GM23338 (cell line): Measurements from ENCODE around the gene CSF1R. TPM values are rescaled to one million over a fixed set of nuclear protein-coding genes. Genes with fewer than 3 reads are reported as not detected.
A peak's percentile ranks its signal among the peaks of the same experiment; 100 is the strongest.

Experiments
- ATAC-seq: fragments of 200-7000 bp; cut with Tn5 transposase; 3 replicates; pipeline ENCODE4 v1.9.1; 2020
- DNase-seq: peaks from one replicate; pipeline ENCODE4 v3.0.0-alpha.2; 2015; ENCODE audit warnings: low spot score
- H2AFZ ChIP-seq: fragments of 200-600 bp; sonication (generic); 2 replicates; pipeline ENCODE4 v1.8.0; 2016; ENCODE audit warnings: antibody characterized with exemption, mild to moderate bottlenecking, moderate library complexity
- H3F3A ChIP-seq: fragments of 200-600 bp; sonication (generic); replicated peaks from 2 replicates; pipeline ENCODE4 v1.8.0; 2017; ENCODE audit warnings: antibody characterized with exemption, mixed run types, low read depth
- H3K27ac ChIP-seq: fragments of 200-600 bp; sonication (generic); 2 replicates; pipeline ENCODE4 v1.6.1; 2016; ENCODE audit warnings: low read depth
- H3K27me3 ChIP-seq: fragments of 200-600 bp; sonication (generic); 2 replicates; pipeline ENCODE4 v1.8.0; 2016; ENCODE audit warnings: mild to moderate bottlenecking, mixed run types, moderate library complexity; ENCODE audit not compliant: insufficient read depth
- H3K36me3 ChIP-seq: fragments of 200-600 bp; sonication (generic); 2 replicates; pipeline ENCODE4 v1.8.0; 2016; ENCODE audit warnings: mild to moderate bottlenecking; ENCODE audit not compliant: insufficient read depth
- H3K4me1 ChIP-seq: fragments of 200-600 bp; sonication (generic); 2 replicates; pipeline ENCODE4 v1.8.0; 2016; ENCODE audit warnings: mild to moderate bottlenecking, moderate library complexity; ENCODE audit not compliant: insufficient read depth
- H3K4me2 ChIP-seq: fragments of 200-600 bp; sonication (generic); 2 replicates; pipeline ENCODE4 v1.7.1; 2017; ENCODE audit warnings: mixed run types
- H3K4me3 ChIP-seq: fragments of 200-600 bp; sonication (generic); 2 replicates; pipeline ENCODE4 v1.6.1; 2016; ENCODE audit warnings: mixed run types
- H3K79me2 ChIP-seq: fragments of 200-600 bp; sonication (generic); replicated peaks from 2 replicates; pipeline ENCODE4 v1.8.0; 2017; ENCODE audit warnings: mild to moderate bottlenecking; ENCODE audit not compliant: insufficient read depth
- H3K9me2 ChIP-seq: fragments of 200-600 bp; sonication (generic); 2 replicates; pipeline ENCODE4 v1.8.0; 2017; ENCODE audit not compliant: insufficient read depth
- H4K20me1 ChIP-seq: fragments of 200-600 bp; sonication (generic); replicated peaks from 2 replicates; pipeline ENCODE4 v1.8.0; 2017; ENCODE audit warnings: mild to moderate bottlenecking; ENCODE audit not compliant: insufficient read depth
- H3K27ac Mint-ChIP-seq: 2 replicates; pipeline ENCODE4 v1.8.0; 2020; ENCODE audit warnings: inconsistent platforms, mild to moderate bottlenecking, moderate library complexity, mixed read lengths
- H3K27me3 Mint-ChIP-seq: 3 replicates; pipeline ENCODE4 v1.8.0; 2022; ENCODE audit warnings: low read depth, mild to moderate bottlenecking, moderate library complexity, mixed read lengths, inconsistent platforms; ENCODE audit not compliant: insufficient read depth, poor library complexity
- H3K36me3 Mint-ChIP-seq: 3 replicates; pipeline ENCODE4 v1.8.0; 2021; ENCODE audit warnings: low read depth, mild to moderate bottlenecking, inconsistent platforms, moderate library complexity, mixed read lengths
- H3K4me1 Mint-ChIP-seq: 3 replicates; pipeline ENCODE4 v1.8.0; 2020; ENCODE audit warnings: mild to moderate bottlenecking, inconsistent platforms, mixed read lengths
- H3K4me3 Mint-ChIP-seq: 3 replicates; pipeline ENCODE4 v1.8.0; 2021; ENCODE audit warnings: moderate library complexity, mild to moderate bottlenecking, inconsistent platforms, mixed read lengths
- H3K9me3 Mint-ChIP-seq: 3 replicates; pipeline ENCODE4 v1.8.0; 2020; ENCODE audit warnings: moderate library complexity, mild to moderate bottlenecking, inconsistent platforms, mixed read lengths
- EZH2 ChIP-seq: fragments of 200-600 bp; sonication (generic); IDR thresholded peaks from one replicate; pipeline ENCODE4 v1.8.0; 2017; ENCODE audit warnings: antibody characterized with exemption, mild to moderate bottlenecking, low read depth; ENCODE audit not compliant: unreplicated experiment
- ZNF114 ChIP-seq: fragments of 250-450 bp; sonication (Bioruptor Pico); IDR thresholded peaks from 2 replicates; pipeline ENCODE4 v1.5.0; 2020; ENCODE audit warnings: mild to moderate bottlenecking, moderate library complexity
- polyA plus RNA-seq: library from polyadenylated mRNA; unstranded; fragments of >200 nt; fragmentation: Nextera tagmentation; extraction: Ambion mirVana; gene quantifications from 2 replicates; pipeline ENCODE4 v1.2.1, GENCODE V29; 2016
- total RNA-seq: library from RNA; depleted of rRNA; stranded (reverse); fragments of >200 nt; shearing (Covaris generic); gene quantifications from 2 replicates; pipeline ENCODE4 v1.2.3, GENCODE V29; 2014
- TF ChIP-seq, protein P1 (sequence below): fragments of 250-450 bp; sonication (Bioruptor Pico); IDR thresholded peaks from 2 replicates; pipeline ENCODE4 v1.5.0; 2020; ENCODE audit warnings: mild to moderate bottlenecking, moderate library complexity

Gene CSF1R
- total and polyA plus RNA-seq, 2 experiments from 2014 or later: 0.21 TPM; not detected in 1

DNA sequence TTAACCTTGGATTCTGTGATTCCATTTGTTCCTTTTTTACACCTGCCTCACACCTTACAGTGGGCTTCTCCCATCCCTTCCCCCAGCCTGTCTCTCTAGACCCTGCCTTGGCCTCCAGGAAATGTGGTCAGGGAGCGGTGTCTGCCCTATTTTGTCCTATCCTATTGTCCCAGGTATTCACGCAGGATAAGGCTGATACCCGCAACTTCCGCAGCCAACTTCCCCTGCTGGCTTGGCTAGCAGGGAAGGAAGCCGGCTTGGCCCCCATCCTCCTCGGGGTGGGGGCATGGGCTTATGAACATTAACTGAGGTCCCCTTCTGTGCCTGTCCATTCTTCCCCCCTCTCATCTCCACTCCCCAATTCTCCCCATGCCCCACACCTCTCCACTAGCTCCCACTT lies 3.5 kb downstream of the CSF1R start (continued):
- TF ChIP-seq, protein P1, sequence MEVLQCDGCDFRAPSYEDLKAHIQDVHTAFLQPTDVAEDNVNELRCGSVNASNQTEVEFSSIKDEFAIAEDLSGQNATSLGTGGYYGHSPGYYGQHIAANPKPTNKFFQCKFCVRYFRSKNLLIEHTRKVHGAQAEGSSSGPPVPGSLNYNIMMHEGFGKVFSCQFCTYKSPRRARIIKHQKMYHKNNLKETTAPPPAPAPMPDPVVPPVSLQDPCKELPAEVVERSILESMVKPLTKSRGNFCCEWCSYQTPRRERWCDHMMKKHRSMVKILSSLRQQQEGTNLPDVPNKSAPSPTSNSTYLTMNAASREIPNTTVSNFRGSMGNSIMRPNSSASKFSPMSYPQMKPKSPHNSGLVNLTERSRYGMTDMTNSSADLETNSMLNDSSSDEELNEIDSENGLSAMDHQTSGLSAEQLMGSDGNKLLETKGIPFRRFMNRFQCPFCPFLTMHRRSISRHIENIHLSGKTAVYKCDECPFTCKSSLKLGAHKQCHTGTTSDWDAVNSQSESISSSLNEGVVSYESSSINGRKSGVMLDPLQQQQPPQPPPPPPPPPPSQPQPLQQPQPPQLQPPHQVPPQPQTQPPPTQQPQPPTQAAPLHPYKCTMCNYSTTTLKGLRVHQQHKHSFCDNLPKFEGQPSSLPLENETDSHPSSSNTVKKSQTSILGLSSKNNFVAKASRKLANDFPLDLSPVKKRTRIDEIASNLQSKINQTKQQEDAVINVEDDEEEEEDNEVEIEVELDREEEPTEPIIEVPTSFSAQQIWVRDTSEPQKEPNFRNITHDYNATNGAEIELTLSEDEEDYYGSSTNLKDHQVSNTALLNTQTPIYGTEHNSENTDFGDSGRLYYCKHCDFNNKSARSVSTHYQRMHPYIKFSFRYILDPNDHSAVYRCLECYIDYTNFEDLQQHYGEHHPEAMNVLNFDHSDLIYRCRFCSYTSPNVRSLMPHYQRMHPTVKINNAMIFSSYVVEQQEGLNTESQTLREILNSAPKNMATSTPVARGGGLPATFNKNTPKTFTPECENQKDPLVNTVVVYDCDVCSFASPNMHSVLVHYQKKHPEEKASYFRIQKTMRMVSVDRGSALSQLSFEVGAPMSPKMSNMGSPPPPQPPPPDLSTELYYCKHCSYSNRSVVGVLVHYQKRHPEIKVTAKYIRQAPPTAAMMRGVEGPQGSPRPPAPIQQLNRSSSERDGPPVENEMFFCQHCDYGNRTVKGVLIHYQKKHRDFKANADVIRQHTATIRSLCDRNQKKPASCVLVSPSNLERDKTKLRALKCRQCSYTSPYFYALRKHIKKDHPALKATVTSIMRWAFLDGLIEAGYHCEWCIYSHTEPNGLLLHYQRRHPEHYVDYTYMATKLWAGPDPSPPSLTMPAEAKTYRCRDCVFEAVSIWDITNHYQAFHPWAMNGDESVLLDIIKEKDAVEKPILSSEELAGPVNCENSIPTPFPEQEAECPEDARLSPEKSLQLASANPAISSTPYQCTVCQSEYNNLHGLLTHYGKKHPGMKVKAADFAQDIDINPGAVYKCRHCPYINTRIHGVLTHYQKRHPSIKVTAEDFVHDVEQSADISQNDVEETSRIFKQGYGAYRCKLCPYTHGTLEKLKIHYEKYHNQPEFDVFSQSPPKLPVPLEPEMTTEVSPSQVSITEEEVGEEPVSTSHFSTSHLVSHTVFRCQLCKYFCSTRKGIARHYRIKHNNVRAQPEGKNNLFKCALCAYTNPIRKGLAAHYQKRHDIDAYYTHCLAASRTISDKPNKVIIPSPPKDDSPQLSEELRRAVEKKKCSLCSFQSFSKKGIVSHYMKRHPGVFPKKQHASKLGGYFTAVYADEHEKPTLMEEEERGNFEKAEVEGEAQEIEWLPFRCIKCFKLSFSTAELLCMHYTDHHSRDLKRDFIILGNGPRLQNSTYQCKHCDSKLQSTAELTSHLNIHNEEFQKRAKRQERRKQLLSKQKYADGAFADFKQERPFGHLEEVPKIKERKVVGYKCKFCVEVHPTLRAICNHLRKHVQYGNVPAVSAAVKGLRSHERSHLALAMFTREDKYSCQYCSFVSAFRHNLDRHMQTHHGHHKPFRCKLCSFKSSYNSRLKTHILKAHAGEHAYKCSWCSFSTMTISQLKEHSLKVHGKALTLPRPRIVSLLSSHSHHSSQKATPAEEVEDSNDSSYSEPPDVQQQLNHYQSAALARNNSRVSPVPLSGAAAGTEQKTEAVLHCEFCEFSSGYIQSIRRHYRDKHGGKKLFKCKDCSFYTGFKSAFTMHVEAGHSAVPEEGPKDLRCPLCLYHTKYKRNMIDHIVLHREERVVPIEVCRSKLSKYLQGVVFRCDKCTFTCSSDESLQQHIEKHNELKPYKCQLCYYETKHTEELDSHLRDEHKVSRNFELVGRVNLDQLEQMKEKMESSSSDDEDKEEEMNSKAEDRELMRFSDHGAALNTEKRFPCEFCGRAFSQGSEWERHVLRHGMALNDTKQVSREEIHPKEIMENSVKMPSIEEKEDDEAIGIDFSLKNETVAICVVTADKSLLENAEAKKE (CRISPR knock-in tag): no peak

GRCh38 chr5:150082374-150082773 lies 4.0 kb downstream of the CSF1R start:
- no peak for TF ChIP-seq EZH2
- TF ChIP-seq ZNF114 (CRISPR knock-in tag): no peak
- H3K4me3 ChIP-seq: no peak overlapping the region
- no peak overlapping the region for H3K4me3 Mint-ChIP-seq
- peaks cover 12% of the 10 kb centered on the region for H3K4me1 ChIP-seq
- H3K79me2 ChIP-seq: no peaks in the 10 kb centered on the region
- ATAC-seq (no peak; the same call in 2 of the 3 replicates), DNase-seq (no peak)
- H3K27me3 ChIP-seq: no peaks in the 10 kb centered on the region
- H3K9me2 ChIP-seq: no peaks in the 10 kb centered on the region
- peaks cover 8% of the 10 kb centered on the region for H3K27me3 Mint-ChIP-seq
- H4K20me1 ChIP-seq: no peaks in the 10 kb centered on the region
- peak overlapping the region; percentile 70 for H2AFZ ChIP-seq
- no peaks in the 10 kb centered on the region for H3K36me3 ChIP-seq
- H3K27ac ChIP-seq: no peak overlapping the region
- peaks cover 8% of the 10 kb centered on the region; the same call in 2 of the 3 replicates for H3K4me1 Mint-ChIP-seq
- H3F3A ChIP-seq: no peaks in the 10 kb centered on the region
- H3K9me3 Mint-ChIP-seq: no peaks in the 10 kb centered on the region
- H3K36me3 Mint-ChIP-seq: no peaks in the 10 kb centered on the region
- H3K4me2 ChIP-seq: no peak overlapping the region
- no peak overlapping the region for H3K27ac Mint-ChIP-seq
